ENCODE results near the gene RAB7A.

The RAB7A gene

DNA sequence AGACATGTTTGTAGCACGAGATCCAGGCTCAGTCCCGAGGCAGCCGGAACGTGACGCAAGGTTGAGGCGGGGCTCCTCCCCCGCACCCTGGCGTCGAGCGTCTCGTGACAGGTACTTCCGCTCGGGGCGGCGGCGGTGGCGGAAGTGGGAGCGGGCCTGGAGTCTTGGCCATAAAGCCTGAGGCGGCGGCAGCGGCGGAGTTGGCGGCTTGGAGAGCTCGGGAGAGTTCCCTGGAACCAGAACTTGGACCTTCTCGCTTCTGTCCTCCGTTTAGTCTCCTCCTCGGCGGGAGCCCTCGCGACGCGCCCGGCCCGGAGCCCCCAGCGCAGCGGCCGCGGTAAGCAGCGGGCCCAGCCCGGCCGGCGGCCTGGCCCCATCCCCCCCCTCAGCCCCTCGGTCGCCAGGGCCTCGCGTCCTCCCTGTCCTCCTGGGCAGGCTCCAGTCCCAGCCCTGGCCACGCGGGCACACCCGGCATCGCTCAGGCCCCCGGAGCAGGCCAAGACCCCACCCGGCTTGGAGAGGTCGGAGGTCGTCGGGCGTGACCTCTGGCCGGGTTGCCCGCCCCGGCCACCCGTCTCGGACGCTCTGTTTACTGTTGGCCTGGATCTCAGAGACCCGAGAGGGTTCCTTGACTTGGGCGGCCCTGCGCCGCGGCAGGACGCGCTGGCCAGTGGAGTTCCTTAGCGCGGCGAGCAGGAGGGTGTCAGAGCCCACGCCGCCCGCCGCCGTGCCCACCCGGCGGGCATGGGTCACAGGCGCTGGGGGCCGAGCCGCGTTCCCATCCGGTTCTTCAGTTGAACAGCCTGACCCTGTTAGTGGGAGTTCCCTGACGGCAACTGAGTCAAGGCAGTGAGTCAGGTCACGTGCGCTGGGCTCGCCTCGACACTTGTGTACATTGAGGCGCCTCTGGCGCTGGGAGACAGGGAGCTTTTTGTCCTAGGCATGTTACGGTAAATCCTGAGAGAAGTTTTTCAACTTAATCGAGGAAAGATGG, at the start of gene RAB7A:
TSS of gene RAB7A (plus strand) at position 161 of the 994 bp plus-strand sequence. CDS start 69,185 bp downstream, outside the sequence.
- peak; percentile 97 for DNase-seq

DNA sequence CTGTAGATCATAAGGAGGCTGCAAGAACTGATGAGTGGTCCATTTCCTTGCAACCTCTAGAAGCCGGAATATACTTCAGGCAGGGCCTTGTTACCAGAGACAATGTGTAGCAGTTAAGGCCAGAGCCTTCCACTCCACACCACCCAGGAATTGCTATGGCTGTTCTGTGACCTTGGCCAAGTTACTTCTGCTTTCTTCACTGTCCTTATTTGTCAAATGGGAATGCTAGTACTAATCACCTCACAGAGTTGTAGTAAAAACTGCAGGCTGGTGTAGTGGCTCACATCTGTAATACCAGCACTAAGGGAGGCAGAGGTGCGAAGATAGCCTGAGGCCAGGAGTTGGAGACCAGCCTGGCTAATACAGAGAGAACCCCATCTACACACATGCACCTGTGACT, 46.6 kb upstream of the RAB7A start:
- DNase-seq: no peak

DNA sequence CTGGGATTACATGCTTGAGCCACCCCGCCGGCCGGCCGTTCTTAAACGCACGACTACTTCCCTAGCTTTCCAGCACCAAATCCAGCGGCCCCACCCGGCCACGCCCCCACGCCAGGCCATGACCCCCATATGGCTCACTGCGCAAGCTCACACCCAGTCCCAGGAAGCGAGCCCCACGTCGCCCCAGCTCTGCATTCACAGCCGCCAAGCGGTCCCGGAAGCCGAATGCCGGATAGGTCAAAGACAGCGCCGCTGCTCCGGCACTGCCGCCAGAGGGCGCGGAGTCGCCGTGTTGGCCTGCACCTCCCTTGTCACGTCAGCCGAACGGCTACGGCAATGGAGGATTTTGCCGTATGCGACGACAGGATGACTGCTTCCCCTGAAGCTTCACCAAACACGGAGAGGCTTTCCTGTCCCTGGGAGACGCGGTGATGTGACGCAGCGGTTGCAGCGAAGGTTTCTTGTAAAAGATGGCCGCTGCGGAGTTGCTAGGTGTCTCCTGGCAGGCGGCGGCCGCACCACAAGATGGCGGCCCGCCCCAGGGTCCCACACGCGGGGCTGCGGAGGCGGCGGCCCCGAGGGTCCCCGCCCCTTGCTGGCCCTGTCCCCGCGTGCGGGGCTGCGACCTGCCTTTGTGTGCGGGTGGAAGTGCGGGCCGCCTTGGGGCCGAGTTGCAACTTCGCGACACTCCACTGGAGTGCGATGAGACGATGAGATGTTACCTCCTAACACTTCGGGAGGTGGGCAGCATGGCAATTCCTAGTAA, 45.2 kb upstream of the RAB7A start:
- DNase-seq: peak; percentile 95

DNA sequence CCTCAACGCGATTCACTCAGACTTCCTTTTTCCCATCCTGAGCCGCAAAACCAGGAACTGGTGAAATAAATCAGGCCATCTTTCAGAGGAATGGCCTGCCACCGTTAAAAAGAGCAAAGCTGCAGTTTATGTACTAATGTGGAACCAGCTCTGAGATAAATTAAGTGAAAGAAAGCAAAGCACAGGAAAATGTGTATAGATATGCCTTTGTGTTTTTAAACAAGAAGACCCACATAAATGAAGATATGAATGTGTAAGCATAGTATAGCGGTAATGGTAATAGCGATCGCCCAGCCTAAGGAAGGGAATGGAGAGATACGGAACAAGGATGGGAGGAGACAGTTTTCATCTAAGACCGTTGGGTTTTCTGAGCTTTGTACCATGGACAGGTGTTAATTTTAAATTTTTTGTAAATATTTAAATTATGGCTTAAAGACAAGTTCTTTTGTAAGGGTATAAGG, 44.6 kb upstream of the RAB7A start:
- DNase-seq: peak; percentile 65

DNA sequence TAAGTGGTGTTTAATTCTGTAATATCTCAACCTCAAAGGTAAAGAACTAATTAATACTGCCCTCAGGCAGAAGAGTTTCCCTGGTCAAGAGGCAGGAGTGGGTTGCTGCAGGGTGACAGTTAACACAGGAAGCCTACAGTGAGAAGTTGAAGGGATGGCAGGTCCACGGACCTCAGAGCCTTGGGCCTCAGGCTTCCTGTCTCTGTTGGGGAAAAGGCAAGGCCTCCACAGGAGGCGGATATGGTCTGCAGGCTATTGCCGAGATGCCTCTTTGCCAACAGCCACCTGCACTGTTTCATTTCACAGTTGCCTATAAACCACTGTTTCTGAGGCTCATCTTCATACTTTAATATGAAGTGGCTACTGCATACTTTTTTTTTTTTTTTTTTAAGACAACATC, 42.0 kb upstream of the RAB7A start:
- no peak for DNase-seq

DNA sequence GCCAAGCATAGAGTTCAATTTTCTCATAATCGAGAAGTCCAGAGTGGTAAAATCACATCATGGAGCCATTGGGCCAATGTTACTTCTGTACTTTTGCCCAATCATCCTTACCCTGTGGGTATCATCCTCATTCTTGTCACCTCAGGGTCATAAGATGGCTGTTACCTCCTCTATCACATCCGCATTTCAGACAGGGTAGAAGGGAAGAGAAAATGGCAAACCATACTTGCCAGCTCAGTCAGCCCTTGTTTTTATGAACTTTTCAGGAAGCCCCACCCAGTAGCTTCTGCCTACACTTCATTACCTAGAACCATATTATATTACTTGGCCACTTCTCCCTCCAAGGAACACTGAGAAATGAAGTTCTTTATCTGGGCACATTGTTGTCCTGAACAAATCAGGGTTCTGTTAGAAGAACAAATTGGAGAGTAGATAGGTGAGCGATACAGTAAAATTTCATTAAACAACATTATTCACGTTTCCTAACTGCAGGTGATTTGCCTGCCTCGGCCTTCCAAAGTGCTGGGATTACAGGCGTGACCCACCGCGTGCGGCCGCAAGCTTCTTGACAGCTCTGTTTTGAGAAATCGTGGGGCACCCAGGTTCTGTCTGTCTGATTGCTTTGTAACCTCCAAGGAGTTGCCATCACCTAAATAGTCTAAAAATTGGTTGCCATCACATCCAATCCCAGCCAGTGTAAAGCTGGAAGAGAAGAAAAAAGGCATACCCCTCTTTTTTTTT, 40.8 kb upstream of the RAB7A start:
- no peak for DNase-seq

DNA sequence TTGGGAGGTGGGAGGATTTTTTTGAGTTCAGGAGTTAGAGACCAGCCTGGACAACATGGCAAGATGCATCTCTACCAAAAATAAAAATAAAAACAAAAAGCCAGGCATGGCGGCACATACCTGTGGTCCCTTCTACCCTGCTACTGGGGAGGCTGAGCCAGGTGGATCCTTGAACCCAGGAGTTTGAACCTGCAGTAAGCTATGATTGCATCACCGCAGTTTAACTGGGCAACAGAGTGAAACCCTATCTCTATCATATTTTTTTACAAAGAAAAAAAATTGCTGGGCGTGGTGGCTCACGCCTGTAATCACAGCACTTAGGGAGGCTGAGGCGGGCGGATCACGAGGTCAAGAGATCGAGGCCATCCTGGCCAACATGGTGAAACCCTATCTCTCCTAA, 39.5 kb upstream of the RAB7A start:
- DNase-seq: no peak

DNA sequence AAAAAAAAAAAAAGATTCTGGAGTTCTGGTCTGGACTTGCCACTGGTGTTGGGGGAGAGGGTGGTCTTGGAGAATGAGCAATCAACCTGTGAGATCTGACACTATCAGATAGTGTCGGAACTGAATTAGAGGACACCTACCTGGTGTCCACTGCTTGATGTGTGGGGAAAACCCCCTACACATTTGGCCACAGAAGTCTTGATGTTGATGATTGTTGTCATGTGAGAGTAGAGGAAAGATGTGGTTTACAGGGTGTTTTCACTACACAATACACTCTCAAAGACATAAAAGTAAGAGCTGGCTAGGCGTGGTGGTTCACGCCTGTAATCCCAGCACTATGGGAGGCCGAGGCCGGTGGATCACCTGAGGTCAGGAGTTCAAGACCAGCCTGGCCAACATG, 36.9 kb upstream of the RAB7A start:
- DNase-seq: no peak

DNA sequence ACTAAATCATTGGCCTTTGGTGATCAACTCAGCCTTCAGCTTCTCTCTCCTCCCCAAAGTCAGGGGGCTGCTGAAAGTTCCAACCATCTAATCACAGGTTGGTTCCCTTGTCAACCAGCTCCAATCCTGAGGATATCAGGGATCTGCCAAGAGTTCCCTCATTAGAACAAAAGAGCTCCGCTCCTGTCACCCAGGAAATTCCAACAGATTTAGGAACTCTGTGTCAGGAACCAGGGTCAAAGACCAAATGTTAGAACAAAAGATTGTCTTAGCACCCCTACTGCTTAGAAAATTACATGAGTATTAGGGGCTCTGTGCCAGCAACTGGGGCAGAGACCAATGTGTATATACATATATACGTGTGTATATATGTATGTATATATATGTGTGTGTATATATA, 32.3 kb upstream of the RAB7A start:
- no peak for DNase-seq

DNA sequence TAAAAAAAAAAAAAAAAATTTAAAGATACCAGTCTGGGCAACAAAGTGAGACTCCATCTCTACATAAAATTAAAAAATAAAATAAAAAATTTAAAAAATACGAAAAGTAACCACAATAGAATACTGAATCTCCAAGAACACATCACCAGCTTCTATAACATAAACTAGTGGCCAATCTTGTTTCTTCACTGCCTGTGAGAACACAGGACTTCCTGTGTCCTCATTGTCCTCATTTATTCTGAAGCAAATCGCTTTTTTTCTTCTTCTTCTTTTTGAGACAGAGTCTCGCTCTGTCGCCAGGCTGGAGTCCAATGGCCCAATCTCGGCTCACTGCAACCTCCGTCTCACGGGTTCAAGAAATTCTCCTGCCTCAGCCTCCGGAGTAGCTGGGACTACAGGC, 28.6 kb upstream of the RAB7A start:
- no peak for DNase-seq

DNA sequence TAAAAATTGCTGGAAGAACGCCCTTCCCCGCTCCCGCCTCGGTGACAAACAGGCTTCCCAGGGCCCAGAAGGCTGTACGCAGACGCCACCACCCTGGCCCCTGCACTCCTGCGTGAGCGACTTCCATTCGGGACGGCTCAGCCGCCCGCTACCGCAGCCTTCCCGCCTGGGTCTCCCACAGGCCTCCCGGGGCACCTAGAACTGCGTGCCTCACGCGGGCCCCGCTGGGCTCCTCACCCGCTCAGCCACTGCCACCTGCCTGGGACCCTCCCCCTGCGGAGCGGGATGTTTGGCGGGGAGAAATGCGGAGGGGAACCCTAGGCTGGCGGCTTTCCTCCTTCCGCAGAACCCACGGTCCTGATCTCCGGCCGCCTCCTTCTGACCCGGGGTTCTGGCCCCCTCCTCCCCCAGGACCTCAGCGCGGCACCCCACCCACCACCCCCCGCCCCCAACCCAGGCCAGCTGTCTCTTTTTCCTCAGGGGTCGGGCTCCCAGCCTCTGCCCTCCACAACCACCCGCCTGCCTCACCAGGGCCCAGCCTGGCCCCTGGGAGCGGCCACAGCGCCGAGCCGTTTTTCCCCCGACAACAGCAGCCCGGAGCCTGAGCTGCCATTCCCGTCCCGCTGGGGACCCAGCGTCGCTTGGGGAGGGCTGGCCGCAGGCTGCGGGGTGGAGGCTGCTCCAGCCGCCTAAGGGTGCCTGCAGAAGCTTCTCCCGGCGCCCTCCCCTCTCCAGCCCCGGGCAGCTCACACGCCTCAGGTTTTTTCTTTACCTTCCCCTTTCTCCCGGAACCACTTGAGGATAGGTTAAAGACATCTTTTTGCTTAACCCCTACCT, 27.6 kb upstream of the RAB7A start:
- no peak for DNase-seq

DNA sequence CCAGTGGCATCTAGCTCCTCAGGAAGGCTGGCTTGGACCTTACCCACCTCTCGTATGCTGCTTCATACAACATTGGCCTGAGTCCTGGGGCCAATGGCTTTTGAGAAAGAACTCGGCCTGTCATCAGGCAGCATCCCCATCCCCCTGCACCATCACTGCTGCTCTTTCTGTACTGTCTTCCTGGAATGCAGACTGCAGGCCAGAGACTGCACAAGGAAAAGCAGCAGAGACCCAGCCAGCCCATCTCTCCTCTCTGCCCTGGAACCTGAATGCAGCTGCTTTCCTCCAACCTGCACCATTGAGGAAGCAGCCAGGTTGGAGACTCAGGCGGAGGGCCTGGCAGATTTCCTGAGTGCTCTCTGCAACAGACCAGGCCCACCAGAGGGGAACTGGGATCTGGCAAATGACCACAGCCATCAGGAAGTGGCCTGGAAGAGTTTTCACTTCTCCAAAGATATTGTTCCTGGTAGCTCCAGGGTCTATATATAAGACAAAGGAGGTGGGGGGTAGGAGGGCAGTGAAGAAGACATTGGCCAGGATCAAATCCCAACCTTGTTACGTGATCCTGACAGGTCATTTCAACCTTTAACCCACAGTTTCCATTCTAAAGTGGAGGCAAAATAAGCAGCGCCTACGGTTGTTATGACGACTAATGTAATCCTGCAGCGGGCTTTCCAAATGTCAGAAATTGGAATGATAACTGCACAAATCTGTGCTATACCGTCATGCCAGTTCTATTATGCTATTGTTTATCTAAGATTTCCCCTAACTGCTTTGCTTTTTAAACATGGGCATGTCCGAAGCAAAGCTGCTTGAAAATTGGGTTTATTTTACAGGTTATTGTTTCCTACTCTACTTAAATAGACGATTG, 24.4 kb upstream of the RAB7A start:
- DNase-seq: no peak

DNA sequence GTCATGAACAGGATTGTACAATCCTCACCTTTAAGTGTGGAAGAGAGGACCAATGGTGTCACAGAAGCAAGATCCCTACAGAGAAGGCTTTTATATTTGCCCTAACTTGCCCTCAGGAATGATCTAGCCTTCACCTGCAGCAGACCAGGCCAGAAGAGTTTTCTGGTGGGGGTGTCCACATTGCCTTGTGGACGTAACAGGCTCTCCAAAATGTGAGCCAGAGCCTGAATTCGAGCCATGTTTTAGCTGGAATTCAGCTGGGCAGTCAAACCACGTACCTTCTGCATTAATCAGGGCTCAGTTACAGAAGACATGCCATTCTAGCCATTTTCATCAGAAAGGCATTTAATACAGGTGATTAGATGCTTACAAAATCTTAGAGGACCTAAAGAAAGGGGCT, 23.6 kb upstream of the RAB7A start:
- no peak for DNase-seq

DNA sequence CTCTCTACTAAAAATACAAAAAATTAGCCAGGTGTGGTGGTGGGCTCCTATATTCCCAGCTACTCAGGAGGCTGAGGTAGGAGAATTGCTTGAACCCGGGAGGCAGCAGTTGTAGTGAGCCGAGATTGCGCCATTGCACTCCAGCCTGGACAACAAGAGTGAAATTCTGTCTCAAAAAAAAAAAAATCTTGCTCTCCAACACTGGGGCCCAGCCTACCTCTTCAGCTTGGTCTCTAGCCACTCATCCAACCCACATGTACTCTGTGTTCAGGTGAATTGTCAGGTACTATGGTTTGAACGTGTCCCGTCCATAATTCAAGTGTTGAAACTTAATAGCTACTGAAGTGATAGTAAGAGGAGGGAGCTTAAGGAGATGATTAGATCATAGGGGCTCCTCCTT, 22.4 kb upstream of the RAB7A start:
- DNase-seq: no peak

DNA sequence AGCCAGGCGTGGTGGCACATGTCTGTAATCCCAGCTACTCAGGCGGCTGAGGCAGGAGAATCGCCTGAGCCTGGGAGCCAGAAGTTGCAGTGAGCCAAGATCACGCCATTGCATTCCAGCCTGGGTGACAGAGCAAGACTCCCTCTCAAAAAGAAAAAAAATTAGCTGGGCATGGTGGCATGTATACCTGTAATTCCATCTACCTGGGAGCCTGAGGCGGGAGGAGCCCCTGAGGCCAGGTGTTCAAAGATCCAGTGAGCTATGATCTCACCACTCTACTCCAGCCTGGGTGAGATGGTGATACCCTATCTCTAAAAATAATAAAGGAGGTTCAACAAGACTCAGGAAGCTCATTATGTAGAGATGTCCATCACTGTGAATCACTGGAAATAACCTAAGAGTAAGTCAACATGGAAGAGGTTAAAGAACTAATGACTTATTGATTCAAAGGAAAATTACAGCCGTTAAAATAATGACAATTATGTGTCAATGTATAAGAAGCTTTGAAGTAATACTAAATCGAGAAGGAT, 19.8 kb upstream of the RAB7A start:
- no peak for DNase-seq

DNA sequence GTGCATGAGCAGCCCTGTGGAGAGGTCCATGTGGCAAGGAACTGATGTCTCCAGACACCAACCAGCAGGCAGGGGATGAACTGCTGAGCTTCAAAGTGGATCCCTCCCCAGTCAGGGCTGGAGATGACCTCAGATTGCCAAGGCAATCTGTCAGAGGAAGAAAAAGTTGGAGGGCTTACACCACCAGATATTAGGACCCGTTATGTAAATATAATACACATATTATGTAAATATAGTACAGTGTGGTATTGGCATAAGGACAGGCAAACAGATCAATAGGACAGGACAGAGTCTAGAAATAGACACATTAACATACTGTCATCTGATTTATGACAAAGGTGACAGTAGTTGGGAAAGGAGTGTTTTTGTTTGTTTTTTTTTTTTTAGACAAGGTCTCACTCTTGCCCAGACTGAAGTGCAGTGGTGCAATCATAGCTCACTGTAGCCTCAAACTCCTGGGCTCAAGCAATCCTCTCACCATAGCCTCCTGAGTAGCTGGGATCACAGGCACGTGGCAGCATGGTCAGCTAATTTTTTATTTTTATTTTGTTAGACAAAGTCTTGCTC, 18.0 kb upstream of the RAB7A start:
- no peak for DNase-seq

DNA sequence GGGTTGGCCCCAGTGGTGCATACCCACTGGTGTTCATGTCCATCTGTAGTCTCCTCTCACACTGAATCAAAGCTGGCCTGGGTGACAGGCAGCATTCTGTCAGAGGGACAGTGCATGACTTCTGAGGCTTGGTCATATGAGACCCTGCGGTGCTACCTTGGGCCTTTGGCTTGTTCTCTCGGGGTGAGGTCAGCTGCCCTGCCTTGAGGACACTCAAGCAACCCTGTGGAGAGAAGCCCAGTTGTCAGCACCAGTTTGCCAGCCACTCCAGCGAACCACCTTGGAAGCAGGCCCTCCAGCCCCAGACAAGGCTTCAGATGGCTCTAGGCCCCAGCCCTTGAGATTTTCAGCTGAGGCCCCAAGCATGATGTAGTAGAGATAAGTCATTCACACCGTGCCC, 16.9 kb upstream of the RAB7A start:
- DNase-seq: no peak

DNA sequence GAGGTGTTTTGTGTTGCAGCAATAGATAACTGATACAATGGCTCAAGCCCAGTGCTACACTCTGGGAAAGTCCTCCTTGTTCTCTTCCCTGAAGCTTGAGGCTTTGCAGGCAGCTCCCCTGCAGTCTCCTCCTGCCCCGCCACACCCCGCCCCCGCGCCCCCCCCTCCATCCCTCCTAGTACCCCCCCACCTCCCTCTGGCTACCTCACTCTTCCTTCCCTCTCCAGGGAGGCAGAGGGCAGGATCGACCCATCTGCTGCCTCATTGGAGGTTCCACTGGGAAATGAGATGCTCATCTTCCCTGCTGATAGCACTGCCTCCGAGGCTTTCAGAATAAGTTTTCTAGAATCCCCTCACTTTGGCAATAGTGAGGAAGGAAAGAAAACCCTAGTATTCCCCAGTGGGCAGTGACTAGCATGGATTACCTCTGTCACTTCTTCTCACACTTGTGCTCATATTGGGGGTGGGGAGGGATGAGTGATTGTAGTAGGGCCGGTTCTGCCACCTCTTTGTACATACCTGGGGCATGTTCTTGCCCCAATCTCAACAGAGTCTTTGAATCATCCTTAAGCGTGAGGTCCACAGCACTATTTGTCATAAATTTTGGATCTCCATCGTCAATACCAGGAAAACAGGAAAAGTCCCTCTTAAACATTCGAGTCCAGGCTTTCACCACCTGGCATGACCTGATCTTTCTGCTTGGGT, 16.3 kb upstream of the RAB7A start:
- no peak for DNase-seq

DNA sequence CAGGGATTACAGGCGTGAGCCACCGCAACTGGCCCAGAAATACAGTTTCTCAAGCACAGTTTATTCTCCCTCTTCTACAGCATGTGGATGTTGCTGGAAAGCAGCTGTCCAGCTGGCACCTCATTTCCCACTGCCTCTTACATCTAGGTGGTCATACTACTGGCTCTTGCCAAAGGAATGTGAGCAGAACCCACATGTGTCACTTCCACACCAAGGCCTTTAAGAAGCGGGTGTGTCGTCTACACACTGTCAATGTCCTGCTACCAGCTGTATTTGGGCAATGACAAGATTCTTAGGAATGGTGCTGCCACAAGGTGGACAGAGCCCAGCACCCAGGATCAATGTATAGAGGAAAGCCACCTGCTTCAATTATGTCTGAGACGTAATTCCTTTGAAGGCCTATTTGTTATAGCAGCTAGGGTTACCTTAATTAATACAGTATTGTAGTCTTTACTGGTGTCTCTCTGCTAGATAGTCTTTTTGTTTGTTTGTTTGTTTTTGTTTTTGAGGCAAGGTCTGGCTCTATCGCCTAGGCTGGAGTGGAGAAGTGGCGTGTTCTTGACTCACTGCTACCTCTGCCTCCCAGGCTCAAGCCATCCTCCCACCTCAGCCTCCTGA, 15.1 kb upstream of the RAB7A start:
- no peak for DNase-seq
